UCSD-AML1 (cell line): ENCODE data around the gene MRPS9.

Experiments
- DNase-seq: peaks from one replicate; lab custom pipeline; 2025; ENCODE audit not compliant: unreplicated experiment; lab: John Stamatoyannopoulos, UW

Gene MRPS9

DNA sequence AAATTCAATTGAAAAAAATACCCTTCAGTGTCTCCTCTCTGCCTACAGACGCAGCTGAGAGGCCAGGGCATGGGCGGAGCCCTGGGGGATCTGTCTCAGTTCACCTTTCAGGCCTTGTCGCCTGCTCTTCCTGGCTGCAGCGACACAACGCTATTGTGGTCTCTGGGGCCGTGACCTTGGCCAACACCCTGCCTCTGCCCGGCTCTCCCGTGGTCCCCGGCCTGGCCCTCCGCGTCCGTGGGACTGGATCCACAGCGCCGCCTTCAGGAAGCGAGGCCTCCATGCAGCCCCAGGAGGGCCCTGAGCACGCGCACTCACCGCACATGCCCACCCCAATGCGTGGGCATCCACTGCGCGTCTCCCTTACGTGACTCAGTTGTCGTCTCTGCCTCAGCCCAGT is 81.1 kb downstream of the MRPS9 start:
- no peak for DNase-seq

GRCh38 chr2:105121434-105121833 is 83.6 kb downstream of the MRPS9 start:
- no peak for DNase-seq

DNA sequence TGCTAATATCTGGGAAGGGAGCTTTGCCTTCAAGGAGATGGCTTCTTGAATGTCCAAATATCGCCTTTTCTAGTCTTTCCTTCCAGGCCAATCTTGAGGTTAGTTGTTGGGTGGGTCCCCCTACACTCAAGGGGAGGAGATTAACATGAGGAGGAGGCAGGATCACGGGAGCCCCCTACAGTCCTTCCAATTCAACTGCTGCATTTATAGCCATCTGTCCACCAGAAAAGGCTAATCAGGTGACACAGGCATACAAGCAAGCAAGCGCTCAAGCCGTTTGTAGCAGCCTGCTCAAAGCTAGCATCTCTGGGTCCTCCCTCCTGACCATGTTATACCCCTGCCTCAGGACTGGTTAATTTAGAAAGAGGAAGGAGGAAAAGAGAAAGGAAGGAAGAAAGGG is 87.6 kb downstream of the MRPS9 start:
- no peak for DNase-seq

- no peak for DNase-seq
Measured at GRCh38 chr2:105125920-105126319, 88.1 kb downstream of the MRPS9 start.

DNA sequence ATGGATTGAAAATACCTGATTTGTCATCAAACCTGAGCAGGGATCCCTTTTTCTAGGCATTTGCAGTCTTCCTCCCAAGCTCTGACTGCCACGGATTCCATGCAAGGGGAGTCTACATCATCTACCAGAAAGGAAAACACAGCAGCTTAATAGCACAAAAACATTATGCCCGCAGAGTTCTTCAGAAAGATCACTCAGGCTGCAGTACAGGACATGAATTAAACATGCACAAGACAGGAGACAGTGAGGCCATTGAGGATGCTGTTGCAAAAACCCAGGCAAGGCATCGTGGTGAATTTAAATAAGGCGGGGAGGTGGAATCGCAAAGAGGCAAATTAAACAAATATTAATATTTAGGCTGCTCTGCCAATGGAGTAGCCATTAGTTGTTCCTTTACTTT is 88.5 kb downstream of the MRPS9 start:
- DNase-seq = no peak

DNA sequence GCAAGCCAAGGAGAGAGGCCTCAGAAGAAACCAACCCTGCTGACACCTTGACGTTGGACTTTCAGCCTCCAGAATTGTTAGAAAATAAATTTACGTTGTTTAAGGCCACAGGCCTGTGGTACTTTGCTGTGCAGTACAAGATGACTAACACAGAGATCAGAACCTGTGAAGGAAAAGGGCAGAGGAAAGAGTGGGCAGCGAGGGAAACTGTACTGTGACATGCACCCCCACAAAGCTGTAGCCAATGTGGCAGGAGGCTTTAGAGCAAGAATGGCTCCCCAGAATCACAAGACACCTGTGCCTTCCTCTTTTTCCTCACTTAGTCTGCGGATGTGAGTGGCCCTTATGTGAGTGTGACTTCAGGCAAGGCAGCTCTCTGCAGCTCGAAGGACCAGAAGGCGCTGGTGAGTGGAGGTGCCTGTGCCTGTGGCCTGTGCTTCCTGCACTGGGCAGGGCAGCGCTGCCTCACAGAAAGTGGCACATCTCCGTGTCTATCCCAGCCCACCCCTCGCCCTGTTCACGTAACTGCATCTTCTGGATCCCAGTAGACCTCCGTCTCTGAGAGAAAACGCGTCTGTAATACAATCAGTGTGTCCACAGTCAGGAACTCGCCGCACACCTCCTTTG is 89.5 kb downstream of the MRPS9 start:
- DNase-seq = no peak

DNA sequence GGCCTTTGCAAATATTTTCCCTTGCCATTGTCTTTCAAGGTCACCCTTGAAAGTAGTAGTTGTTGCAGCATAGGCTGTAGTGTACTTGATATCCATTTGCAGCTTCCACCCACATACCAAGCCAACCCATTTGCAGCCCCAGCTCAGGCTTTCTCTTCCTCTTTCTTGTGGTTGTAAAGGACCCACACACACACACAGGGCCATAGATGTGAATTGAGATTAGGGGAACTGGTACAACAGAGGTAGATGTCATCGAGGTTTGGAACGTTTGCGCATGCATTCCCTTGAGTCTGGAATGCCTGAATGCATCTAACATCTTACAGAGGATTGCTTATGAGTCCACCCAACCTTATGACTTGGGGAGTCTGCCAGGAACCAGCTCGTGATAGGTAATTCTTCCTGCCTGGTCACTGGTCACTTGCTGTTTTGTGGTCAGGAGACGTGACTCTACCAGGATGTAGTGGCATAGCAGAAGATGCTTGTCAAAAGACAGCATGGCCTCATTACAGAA is 91.9 kb downstream of the MRPS9 start:
- DNase-seq = no peak

DNA sequence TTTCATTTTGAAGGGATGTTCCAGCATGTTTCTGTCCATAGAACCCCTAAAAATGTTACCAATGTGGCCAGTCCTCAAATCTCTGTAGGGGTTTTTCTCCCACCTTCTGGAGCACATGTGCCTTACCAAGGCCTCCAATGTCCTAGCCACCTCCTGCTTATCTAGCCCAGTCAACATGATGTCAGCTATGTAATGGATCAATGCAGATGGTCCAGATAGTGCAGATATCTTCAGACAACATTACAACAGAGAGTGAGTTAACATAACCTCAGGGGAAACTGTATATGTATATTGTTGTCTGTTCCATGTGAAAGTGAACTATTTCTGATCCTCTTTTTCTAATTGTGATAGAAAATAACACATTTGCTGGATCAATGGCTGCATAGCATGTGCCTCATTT is 92.7 kb downstream of the MRPS9 start:
- DNase-seq = no peak

GRCh38 chr2:105134081-105134480 is 96.2 kb downstream of the MRPS9 start:
- DNase-seq = no peak

DNA sequence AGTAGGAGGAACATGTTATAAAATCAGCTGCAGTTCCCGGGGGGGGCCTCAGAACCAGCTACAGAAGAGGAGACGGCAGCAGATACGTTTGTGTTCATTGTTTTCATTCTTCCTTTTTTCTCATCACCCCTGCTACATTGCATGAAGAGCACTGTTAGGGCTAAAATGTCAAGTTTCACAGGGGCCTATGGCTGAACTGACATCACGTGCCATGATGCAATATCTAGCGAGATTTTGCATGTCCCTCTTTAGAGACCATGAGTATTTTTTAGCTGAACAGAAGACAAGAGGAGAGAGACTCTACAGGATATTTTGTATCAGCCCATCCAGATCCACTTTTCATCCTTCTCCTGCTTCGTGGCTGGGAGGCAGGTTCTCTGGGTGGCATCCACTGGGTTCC is 97.6 kb downstream of the MRPS9 start:
- no peak for DNase-seq

DNA sequence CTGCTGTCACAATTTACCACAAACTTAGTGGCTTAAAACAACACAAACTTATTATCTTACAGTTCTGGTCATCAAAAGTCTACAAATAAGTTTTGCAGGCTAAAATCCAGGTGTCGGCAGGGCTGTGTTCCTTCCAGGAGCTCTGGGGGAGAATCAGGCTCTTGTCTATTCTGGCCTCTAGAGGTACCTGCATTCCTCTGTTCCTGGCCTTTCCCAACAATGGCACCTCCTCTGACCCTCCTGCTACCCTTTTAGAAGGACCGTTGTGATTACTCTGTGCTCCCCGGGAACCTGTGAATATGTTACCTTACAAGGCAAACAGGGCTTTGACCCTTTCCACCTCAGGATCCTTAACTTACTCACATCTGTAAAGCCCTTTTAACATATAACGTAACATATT is 98.5 kb downstream of the MRPS9 start:
- no peak for DNase-seq

DNA sequence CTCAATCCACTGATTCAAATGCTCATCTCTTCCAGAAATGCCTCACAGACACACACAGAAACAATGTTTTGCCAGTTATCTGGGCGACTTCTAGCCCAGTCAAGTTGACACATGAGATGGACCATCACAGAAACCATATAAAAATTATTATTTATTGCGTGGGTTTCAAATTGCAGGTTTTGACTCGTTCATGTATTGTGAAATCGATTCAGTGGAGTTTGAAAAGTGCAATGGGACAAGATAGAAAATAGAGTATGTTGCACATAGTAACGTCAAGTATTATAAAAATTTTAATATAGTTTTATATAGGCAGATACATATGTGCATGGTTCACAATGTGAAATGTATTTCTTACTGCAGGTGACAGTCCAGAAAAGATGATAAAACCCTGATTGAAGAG is 100.8 kb downstream of the MRPS9 start:
- DNase-seq = no peak

GRCh38 chr2:105139556-105140239 is 101.8 kb downstream of the MRPS9 start:
- DNase-seq = no peak

GRCh38 chr2:105140240-105140568 is 102.3 kb downstream of the MRPS9 start:
- DNase-seq = no peak

GRCh38 chr2:105141099-105141614 is 103.3 kb downstream of the MRPS9 start:
- no peak for DNase-seq

DNA sequence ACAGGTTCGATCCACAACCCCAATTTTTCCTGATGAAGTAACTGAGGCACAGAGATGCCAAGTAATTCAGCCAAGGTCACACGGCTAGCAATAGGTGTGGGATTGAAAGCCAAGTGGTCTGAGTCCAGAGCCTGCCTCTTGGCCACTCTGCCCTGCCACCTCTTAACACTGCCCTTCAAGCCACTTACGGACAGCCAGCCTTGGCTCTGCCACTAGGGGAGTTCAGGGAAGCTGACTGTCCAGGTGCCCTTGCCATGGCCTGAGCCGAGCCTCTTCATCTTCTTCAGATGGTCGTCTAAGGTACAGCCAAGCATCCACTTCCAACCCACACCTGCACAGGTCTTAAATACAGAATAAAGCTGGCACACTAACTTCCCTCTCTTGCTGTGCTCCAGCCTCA is 104.4 kb downstream of the MRPS9 start:
- DNase-seq = no peak

- DNase-seq = no peak
Measured at GRCh38 chr2:105143094-105143466, 105.2 kb downstream of the MRPS9 start.

- no peak for DNase-seq
Measured at GRCh38 chr2:105143467-105144151, 105.7 kb downstream of the MRPS9 start.

- DNase-seq = no peak
Measured at GRCh38 chr2:105144152-105144940, 106.5 kb downstream of the MRPS9 start.

DNA sequence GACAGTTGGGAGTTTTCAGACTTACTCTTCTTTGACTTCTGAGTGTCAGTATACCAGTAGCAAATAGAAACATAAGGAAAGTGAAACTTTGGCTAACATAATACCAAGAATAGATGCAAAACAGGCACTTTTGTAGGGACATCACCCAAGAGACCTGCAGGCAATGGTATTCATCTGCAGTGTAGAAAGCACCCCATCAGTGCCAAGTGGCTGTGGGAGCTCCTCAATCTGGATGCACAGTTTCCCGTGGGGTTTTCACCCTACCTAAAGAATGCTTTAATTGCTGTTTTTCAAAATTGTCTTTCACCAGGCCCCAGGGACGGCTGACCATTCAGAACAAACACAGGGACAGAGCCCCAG is 107.1 kb downstream of the MRPS9 start:
- no peak for DNase-seq

DNA sequence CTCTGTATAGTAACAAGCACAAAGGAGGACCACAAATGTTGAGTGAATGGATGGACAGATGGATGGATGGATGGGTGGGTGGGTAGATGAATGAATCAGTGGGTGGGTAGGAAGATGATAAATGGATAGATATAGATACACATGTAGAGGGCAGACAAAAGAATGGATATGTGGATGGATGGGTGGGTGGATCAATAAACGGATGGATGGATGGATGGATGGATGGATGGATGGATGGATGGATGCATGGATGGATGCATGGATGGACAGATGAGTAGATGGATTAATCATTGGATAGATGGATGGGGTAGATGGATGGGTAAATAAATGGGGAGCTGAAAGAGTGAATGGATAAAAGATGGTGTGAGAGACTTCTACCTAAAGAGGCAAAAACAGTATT is 111.4 kb downstream of the MRPS9 start:
- DNase-seq = no peak
